ENCODE data around the gene ETFDH.

Gene ETFDH

DNA sequence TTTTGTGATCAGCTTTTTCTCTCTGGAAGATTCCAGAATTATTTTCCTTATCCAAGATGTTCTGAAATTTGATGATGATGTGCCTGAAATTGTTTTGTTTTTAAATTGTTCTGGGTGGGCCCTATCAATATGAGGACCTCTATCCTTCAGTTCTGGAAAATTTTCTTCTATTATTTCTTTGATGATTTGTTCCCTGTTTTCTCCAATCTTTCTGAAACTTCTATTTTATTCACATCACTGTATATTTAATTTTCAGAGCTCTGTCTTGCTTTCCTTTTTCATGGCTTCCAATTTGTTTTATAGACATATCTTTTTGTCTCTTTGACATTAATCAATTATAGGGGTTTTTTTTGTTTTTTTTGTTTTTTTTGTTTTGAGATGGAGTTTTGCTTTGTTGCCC, 84.5 kb downstream of the ETFDH start:
- no peak for DNase-seq

DNA sequence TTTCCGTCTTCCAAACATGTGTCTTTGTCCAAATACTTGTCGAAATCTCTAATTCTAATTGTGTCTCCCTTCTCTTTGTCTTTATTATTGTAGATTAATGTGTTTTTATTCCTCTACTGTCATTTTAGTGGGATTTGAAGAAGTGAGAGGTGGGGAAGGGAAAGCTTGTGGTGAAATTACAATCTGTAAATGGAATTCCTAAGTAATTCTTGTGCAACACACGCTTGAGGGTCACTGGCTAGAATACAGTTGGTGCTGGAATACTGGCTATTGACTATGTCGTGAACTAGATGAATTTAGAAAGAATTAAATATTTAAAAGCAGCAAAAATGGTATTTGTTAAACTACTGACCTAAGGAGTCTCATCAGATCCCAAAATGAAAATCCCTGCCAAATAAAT, 86.0 kb downstream of the ETFDH start:
- no peak for DNase-seq

DNA sequence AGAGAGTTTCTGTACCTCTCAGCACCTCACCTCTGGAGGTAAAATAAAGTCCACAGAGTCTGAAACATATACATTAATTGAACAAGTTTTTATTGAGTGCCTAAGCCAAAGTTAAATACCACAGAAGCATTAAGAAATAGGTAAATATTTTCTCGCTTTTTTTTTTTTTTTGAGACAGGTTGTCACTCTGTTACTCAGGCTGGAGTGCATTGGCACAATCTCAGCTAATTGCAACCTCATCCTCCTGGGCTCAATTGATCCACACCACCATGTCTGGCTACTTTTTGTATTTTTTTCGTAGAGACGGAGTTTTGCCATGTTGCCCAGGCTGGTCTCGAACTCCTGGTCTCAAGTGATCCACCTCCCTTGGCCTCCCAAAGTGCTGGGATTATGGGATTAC, 86.6 kb downstream of the ETFDH start:
- DNase-seq: no peak
